GM19023 (cell line): ENCODE data around the gene ZNF766.
A peak's percentile ranks its signal among the peaks of the same experiment; 100 is the strongest.
"Not testable (repeated sequence)": the region's sequence is repeated elsewhere in the genome, so short reads cannot be mapped to it uniquely, and the experiment has no call there.

Source experiments
- ATAC-seq: cut with Tn5 transposase; IDR thresholded peaks from one replicate; pipeline ENCODE4 v1.9.1; 2021; ENCODE audit warnings: mild to moderate bottlenecking, moderate library complexity; ENCODE audit not compliant: unreplicated experiment

Gene ZNF766

DNA sequence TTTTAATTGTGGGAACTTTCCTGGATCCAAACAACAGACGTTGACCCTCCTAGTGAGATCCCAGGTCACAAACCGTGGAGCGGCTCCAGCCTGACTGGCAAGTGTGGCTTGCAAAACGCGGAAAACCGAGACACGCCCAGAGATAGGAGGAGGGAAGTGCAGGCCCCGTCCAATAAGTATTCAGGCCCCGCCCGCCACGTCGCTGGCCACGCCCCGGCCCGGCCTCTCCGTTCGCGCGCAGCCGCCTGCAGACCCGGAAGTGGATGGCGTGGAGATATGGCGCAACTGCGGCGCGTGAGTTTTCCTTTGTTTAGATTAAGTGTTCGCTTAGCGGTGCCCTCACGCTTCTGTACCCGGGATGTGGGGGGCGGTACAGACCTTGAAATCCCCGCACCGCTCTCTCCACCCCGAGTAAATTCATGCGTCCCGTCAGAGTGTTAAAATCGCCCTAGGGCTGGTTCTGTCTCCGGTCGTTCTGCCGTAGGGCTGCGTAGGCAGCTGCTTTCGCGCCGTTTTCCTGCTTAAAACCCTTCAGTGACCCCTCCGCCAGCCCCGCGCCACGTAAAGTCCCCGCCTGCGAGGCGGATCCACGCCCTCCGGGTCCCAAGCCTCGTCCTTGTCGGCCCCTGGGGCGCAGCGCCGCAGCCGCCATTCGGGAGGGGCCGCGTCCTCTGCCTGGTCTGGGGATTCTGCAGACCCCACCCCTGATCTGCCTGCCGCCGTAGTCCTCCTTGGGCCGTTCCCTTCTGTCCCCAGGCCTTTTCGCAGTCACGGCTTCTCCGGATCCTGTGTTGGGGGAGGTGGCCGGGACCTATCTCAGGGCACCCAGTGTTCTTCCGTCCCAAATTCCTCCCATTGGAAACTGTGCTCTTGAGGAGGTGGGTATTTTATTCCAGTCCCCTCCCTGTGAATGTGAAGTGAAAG is at the start of gene ZNF766:
Gene ZNF766 (plus strand): TSS at position 250 of the 924 bp plus-strand sequence. CDS start 27 bp downstream, at position 277.
- peak; percentile 94 for ATAC-seq

DNA sequence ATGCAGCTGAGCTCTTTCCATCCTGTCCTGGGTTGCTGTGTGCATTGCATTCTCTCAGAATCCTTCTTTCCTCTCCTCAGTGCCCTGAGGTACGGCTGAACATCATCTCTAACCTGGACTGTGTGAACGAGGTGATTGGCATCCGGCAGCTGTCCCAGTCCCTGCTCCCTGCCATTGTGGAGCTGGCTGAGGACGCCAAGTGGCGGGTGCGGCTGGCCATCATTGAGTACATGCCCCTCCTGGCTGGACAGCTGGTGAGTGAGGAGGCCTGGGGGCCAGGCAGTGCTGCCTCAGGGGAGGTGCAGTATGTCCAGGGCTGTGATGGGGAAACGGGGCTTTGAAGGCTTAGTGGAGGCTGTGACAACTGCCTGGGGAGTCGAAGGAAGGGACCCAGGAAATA is 49.8 kb upstream of the ZNF766 start:
- no peak for ATAC-seq

DNA sequence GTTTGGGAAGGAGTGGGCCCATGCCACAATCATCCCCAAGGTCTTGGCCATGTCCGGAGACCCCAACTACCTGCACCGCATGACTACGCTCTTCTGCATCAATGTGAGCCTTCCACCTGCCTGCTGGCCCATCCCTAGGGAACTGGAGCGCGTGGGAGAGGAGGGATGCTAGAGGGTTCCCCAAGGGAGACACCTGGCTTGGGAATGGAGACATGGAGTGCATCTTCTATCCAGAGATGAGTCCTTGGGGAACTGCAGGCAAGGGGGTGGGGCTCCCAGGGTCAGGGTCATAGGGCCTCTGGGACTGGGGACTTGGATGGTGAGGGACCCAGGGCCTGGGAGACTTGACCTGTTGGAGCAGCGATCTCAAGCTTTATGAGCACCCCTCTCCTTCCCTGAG is 48.4 kb upstream of the ZNF766 start:
- no peak for ATAC-seq

DNA sequence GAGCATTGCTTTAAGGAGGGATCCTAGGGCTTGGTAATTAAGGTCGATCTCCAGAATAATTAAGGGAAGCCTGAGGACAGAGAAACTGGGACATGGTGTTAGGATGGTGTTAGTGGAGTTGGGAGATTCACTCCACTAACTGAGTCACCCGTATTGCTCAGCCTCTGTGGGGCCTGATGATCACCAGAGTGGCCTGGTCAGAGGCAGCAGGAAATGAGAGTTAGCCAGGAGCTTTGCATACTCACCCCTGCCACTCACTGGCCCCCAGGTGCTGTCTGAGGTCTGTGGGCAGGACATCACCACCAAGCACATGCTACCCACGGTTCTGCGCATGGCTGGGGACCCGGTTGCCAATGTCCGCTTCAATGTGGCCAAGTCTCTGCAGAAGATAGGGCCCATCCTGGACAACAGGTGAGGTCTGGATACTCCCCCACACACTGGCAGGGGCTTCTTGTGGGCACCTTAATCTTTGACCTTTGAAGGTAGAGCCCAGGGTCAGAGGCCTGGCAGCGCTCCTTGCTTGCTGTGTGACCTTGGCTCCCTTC is 47.5 kb upstream of the ZNF766 start:
- no peak for ATAC-seq

DNA sequence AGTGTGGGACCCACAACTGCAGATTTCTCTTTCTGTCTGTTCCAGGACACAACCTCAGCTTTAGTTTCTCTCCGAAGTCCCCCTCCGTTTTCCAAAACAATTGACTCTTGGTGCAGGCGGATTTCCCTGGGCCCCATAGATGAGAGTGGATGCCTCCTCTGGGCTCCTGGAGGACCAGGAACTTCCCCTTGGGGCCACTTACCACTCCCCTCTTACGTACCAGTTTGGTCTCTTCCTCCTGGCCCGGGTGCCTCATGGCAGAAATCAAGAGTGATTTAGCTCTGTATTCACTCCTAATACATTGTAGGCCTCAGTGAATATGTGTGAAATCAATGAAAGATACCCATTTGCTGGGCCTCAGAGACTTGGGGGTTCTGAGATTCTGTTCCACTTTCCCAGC is 45.2 kb upstream of the ZNF766 start:
- ATAC-seq, result no peak

DNA sequence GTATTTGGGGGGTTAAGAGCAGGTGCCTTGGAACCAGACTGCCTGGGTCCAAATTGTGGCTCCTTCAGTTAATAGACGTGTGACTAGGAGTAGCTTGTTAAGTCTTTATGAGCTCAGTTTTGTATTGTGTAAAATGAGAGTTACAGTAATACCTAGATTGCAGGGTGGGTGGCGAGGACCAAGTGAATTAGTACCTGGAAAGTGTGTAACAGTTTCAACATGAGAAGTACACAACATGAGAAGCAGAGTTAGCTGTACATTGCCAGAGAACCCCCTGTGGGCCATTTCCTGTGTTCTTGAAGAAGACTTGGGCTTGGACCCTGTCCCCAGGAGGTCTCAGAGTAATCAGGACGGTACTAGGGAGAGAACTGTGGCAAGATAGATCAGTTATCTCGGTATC is 42.7 kb upstream of the ZNF766 start:
- no peak for ATAC-seq

DNA sequence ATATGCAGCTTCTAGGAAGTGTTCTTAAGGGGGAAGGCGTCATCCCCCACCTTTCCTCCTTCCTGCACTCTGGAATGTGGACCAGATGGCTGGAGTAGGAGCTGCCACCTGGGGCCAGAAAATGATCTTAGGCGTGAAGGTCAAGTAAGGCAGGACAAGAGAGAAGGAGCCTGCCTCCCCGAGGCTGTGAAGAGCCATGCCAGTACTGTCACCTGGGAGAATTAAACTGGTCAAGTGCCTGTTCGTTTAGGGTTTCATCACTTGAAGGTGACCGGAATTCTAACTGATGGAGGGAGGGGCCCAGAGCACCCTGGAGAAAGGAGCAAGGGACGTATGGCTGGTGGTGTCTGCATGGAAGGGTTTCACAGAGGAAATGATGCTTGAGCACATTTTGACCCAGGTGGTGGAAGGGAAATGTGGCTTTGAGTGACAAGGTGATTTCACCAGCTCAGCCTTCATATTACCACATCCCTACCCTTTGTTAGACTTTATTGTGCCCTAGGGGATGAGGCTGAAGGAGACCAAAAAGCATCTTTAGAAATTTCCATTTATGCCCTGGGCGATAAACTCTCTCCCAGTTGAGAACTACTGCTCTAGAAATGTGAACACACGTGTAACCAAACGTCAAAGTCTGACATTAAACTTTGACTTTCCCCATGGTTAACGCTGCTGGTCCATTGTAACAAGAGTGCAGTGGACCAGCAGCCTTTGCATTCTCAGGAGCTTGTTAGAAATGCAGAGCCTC is 42.0 kb upstream of the ZNF766 start:
- ATAC-seq, result no peak

DNA sequence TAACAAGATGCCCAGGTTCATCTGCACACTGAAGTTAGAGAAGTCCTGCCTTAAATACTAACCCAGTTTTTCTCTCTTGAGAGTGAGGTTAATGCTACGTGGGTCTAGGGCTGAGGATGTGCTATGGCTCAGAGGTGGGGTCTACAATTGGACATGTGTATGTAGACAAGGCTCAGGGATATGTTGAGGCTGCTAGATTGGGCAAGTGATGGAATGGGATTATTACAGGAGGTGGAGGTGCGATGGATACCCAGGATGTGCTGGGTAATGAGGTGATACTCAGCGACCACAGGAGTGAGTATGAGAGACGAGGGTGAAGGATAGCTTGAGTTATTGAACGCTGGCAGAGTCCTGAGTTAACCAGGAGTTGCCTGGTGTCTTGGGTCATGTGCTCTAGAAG is 41.4 kb upstream of the ZNF766 start:
- no peak for ATAC-seq

DNA sequence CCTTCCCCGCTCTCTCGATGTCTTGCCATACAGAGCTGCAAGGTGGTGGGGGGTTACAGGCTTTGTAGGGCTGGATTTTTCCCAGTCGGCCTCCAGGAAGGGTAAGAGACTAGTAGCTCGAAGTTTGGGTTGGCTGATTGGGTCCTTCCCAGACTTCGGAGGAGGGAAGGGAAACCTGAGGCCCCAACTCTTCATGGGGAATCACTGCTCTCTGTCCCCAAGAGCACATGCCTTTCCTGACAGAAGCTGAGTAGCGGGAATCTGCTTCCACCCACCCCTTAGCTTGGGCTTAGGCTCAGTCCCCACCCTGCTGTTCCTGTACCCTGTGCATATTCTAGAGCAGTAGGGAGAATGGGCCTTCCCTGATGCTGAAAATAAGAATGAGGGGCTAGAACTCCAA is 39.9 kb upstream of the ZNF766 start:
- ATAC-seq, result no peak

DNA sequence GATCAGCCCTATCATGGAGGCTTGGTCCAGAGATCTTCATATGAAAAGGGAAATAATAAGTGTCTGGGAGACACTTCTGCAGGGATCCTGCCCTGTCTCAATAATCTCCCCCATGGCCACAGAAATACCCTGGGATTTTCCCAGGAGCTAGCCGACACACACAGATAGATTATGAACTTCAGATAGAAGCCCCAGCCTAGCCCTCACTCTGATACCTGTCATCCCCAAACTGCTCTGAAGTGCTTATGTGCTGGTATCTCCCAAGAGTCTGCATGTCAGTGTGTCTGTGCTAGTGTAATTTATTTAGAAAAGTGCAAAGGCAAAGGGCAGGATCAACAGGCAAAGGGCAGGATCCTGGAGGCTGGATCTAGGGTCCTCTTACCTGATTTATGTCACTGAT is 38.7 kb upstream of the ZNF766 start:
- ATAC-seq, result no peak

DNA sequence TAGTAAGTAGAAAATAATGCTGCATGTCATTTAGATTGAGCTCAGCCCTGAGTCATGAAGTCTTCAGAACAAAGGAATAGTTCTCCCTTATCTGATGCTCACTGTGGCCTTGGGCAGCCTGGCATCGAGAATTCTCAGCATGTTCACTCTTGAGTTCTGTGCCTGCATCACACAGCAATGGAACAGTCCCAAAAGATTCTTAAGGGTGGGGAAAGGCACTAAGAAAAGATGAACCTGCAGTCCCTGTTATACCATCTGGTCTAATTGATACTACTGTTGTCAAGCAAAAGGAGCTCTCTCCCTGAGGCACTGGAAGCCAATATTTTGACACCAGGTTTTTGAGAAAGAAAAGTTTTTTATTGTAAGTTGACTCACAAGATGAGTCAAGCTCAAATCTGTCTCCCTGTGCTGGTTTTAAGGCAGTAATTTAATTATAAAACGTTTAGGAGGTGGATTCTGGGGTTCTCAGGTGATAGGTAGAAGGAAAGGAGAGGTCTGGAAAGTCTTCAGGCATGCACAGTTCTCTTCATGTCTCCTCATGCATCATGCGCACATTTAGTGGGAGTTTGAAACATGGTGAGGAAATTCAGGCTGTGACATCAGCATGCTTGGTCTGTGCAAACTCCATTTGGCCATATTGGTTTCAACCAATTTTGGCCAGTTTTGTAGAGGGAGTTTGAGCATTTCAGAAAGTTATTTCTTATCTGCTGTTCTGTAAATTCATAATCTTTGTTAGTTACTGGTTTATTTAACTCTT is 38.1 kb upstream of the ZNF766 start:
- ATAC-seq, result no peak

DNA sequence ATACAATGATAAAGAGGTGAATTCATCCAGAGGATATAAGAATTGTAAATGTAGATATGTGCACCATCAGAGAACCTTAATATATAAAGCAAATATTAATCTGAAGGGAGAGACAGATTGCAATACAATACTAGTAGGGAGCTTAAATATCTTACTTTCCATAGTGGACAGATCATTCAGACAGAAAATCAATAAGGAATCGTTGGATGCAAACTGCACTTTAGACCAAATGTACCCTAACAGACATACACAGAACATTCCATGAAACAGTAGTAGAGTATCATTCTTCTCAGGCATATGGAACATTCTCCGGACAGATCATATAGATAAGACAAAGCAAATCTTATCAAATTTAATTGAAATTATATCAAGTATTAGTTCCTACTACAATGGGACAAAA is 35.0 kb upstream of the ZNF766 start:
- ATAC-seq, result no peak

DNA sequence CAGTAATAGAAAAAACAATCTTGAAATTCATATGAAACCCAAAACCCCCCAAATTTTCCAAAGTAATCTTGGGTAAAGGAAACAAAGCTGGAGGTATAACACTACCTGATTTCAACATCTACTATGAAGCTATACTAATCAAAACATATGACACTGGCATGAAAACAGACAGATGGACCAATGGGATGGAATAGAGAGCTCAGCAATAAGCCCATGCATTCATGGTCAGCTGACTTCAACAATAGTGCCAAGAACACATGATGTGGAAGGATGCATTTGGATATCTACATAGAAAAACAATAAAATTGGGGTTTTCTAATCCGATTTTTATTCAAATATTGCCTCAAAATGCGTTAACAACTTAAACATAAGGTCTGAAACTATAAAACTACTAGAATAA is 32.2 kb upstream of the ZNF766 start:
- ATAC-seq, result no peak

DNA sequence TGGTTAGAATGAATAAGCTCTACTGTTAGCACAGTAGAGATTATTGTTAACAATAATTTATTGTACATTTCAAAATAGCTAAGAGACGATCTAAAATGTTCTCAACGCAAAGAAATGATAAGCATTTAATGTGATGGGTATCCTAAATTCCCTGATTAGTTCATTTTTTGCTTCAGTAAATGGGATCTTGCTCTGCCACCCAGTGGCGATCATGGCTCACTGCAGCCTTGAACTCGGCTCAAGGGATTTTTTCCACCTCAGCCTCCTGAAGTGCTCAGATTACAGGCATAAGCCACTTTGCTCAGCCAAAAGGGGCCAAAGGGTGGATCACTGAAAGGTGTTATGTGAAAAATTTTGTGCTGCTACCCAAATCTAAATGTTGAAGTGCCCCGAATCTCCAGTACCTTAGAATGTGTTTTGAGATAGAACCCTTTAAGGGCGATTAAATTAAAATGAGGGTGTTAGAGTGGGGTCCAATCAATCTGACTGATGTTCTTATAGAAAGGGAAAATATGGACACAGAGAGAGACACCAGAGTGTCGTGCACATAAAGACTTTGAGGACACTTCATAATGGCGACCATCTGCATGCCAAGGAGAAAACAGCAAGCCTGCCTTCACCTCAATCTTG is 31.5 kb upstream of the ZNF766 start:
- ATAC-seq, result no peak

DNA sequence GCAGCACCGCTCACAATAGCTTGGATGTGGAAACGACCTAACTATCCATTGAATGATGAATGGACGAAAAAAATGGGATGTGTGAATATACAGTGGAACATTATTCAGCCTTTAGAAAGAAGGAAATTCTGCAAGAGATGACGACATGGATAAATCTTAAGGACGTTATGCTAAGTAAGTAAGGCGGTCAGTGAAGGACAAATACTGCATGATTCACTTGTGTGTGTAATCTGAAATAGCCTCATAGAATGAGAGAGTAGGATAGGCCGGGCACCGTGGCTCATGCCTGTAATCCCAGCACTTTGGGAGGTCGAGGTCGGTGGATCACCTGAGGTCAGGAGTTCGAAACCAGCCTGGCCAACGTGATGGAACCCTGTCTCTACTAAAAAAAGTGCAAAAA is 25.4 kb upstream of the ZNF766 start:
- ATAC-seq, result no peak

DNA sequence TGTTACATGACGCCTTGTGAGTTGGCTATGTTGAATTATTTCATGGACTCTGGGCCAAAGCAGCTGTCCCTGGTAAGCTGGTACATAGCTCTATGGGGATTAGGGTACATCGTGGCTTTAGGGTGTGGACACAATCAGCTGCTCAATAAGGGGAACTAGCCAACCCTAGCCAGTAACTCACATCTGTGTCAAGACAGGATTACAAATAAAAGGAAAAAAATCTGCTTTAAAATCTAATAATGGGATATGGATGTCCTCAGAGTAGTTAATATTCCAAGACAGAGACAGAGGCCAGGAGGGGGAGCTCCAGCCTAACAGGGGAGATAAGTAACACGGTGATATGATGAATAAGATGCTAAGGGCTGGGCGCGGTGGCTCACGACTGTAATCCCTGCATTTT is 21.1 kb upstream of the ZNF766 start:
- no peak for ATAC-seq

DNA sequence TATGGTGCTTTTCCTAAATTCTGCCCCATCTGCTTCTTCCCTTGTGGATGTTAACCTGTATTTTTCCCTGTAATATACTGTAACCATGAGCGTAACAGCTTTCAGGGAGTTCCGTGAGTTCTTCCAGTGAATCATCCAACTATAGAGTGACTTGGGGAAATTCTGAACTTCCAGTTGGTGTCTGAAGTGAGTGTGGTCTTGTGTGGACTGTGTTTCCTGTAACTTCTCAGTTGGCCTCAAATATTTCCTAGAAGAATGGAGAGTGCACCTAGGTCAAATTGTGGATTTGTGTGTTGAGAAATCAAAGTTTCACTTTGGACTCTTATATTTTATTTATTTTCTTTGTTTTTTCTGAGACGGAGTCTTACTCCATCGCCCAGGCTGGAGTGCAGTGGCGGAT is 11.0 kb upstream of the ZNF766 start:
- ATAC-seq, result no peak

DNA sequence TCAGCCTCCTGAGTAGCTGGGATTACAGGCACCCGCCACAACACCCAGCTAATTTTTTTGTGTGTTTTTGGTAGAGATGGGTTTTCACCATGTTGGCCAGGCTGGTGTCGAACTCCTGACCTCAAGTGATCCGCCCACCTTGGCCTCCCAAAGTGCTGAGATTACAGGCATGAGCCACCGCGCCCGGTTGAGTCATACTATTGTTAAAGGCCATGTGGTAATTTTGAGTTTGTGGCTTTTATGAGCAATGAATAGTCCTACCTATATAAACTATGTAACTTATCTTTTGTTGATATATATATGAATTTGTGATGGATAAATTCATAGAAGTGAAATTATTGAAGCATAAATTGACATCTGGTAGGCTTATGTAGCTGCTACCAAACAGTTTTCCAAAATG is 3.8 kb upstream of the ZNF766 start:
- not testable (repeated sequence) for ATAC-seq

DNA sequence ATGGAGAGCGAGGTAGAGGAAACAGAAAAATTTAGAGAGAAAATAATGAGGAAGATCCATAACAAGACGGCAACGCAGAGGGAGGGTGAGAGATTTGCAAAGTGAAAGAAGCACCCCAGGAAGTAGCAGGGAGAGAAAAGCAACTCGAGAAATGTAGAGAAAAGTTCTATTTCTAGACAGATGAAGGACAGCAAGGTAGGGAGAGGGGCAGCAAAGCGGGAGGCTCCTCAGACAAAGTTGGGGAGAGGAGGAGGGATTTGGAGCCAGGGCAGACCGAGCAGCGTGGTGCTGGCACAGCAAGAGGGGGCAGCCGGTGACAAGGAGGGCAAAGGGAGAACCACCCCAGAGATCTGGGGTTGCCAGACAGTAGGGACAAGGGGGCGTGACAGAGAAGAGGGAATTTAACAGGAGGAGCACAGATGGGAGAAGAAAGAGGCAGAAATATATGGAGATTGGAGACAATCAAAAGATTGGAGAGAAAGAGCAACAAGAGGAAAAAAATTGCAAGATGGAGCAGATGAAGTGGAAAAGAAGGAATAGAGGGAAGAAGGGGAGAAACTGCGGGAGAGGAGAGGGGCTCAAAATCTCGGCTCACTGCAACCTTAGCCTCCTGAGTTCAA is 989 bp downstream of the ZNF766 start:
- peak; percentile 4 for ATAC-seq

DNA sequence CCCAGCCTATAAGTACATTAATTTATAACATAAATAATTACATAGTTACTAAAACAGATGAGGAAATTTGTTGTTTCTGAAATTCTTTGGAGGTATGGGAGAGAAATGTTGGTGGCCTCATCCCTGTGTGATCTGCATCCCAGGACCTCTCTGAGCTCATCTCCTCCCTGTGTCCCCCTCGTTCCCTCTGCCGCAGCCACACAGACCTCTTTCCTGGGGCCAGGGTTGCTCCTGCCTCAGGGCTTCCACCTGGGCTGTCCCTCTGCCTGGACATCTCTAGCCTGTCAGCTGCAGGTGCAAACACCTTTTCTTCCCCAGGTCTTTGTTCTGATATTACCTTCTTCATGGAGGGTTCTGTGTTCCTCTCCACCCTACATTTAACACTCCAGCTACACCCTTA is 3.9 kb downstream of the ZNF766 start:
- ATAC-seq, result no peak
